ENCODE data around the gene GPX6. TPM values are rescaled to one million over a fixed set of nuclear protein-coding genes. Genes with fewer than 3 reads are reported as not detected.

GPX6 gene
- total RNA-seq, 1 experiment from 2014 or later: not detected

GRCh38 chr6:28542440-28543296 lies 27.1 kb upstream of the GPX6 start:
- Histone ChIP-seq H3K79me1 (ENCODE audit: insufficient read depth, low read depth, low read length, poor library complexity, severe bottlenecking) (no peaks in the 10 kb centered on the region), H2BK15ac (ENCODE audit: low read depth, low read length) (no peak overlapping the region), H2BK20ac (ENCODE audit: low read depth, low read length, poor library complexity, severe bottlenecking) (no peak overlapping the region), H2BK5ac (ENCODE audit: insufficient read length, low read length) (no peak overlapping the region), H3K4ac (ENCODE audit: low read depth, low read length) (no peak overlapping the region), H3K23ac (ENCODE audit: insufficient read length, low read depth, low read length) (no peak overlapping the region), H4K8ac (replicated peaks; ENCODE audit: insufficient read length, low read depth, low read length) (no peak overlapping the region), H2BK12ac (ENCODE audit: insufficient read length, low read depth, low read length) (no peak overlapping the region), H3K18ac (ENCODE audit: insufficient read length, low read depth, low read length) (peak overlapping the region; percentile 15), H3K79me2 (ENCODE audit: insufficient read depth, low read length) (no peaks in the 10 kb centered on the region), H3K56ac (ENCODE audit: insufficient read length, low read depth, low read length) (no peak overlapping the region), H4K91ac (ENCODE audit: insufficient read length, low read depth, low read length) (no peak overlapping the region), H3K23me2 (ENCODE audit: insufficient read length, low read depth, low read length, poor library complexity, severe bottlenecking) (peaks cover 13% of the 10 kb centered on the region), H3K9ac (ENCODE audit: extremely low read depth, insufficient read length, low read length) (peak overlapping the region; percentile 78), H3K27me3 (ENCODE audit: insufficient read depth, low read length) (no peaks in the 10 kb centered on the region), H3T11ph (ENCODE audit: low read length) (no peak overlapping the region), H3K9me3 (ENCODE audit: control insufficient read depth, low read depth, low read length) (no peaks in the 10 kb centered on the region), H3K4me2 (ENCODE audit: insufficient read depth, insufficient read length, low read length) (peak overlapping the region; percentile 71), H2AK5ac (ENCODE audit: insufficient read length, low read length) (no peak overlapping the region), H2AFZ (ENCODE audit: low read length) (peak overlapping the region; percentile 90), H4K5ac (ENCODE audit: insufficient read length, low read depth, low read length) (no peak overlapping the region), H3K27ac (ENCODE audit: insufficient read length, low read depth, low read length) (peak overlapping the region; percentile 72), H2BK120ac (ENCODE audit: low read depth, low read length, poor library complexity, severe bottlenecking) (no peak overlapping the region), H4K20me1 (ENCODE audit: control insufficient read depth, insufficient read depth, insufficient read length) (no peaks in the 10 kb centered on the region), H3K14ac (ENCODE audit: insufficient read depth, low read length) (peak overlapping the region; percentile 57; the same call in 1 of the 2 replicates), H3K4me1 (ENCODE audit: insufficient read depth, low read length) (no peaks in the 10 kb centered on the region)
- Mint-ChIP-seq H3K36me3 (ENCODE audit: insufficient read depth in 1 of 3, low read depth in 3 of 3) (no peaks in the 10 kb centered on the region; a peak in 1 of 7 replicates), H3K9me3 (no peaks in the 10 kb centered on the region; a peak in 1 of 5 replicates), H3K27ac (peak overlapping the region; percentile 82 to 98 (median 92); a peak in 6 of 7 replicates), H3K4me3 (peak overlapping the region; percentile 76 to 97), H3K27me3 (ENCODE audit: low read depth) (peaks cover 14% of the 10 kb centered on the region), H3K4me1 (peaks cover 17 to 24% of the 10 kb centered on the region in 2 experiments)
- TF ChIP-seq CTCF (conservative IDR thresholded peaks at IDR 0.05): peak; percentile 86
- DNase-seq: peak; percentile 97
- no CpG with 5 or more reads among the region's 30 CpGs for WGBS (ENCODE audit: extremely low coverage, insufficient read length, low lambda C conversion rate)

Measured in H9 (cell line).